ENCODE data around the gene CETN1.

DNA sequence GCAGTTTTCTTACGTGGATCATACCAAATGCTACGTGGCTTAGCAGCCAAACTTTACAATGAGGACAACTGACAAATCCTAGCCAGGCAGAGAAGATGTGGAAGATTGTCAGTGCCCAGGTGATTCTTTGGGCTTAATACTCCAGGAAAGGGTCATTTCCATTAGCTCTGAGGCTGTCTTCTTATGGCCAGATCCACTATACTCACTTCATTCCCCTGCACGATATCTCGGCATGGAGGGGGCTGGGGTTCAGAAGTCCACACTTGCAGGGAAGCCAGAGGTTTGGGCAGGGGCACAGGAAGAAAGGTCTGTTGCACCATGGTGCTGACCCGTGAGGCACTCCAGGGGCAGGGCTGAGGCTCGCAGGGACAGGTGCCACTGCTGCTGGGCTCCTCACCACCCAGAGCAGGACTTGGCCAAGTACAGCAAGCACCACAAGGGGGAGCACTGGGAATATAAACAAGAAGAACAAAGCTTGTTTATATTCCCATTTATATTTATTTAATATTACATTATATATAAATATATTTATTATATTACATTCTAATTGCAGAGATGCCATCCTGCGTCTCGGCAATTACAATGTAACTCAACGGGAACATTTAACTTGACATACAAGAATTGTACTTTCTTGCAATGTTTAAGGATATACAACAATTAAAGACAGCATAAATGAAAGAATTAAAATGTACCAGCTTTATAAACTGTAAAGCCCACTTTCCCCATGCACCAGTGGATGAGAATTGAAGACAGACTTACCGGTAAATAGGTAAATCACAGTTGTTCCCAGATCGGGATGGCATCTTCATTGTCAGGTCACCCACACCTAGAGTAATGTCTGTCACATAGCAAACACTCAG, 43.8 kb downstream of the CETN1 start:
- TF ChIP-seq, protein P1, sequence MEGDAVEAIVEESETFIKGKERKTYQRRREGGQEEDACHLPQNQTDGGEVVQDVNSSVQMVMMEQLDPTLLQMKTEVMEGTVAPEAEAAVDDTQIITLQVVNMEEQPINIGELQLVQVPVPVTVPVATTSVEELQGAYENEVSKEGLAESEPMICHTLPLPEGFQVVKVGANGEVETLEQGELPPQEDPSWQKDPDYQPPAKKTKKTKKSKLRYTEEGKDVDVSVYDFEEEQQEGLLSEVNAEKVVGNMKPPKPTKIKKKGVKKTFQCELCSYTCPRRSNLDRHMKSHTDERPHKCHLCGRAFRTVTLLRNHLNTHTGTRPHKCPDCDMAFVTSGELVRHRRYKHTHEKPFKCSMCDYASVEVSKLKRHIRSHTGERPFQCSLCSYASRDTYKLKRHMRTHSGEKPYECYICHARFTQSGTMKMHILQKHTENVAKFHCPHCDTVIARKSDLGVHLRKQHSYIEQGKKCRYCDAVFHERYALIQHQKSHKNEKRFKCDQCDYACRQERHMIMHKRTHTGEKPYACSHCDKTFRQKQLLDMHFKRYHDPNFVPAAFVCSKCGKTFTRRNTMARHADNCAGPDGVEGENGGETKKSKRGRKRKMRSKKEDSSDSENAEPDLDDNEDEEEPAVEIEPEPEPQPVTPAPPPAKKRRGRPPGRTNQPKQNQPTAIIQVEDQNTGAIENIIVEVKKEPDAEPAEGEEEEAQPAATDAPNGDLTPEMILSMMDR (IDR thresholded peaks at IDR 0.05), result peak; percentile 70
- no peak for TF ChIP-seq EZH2 (IDR thresholded peaks at IDR 0.05; ENCODE audit: borderline replicate concordance, insufficient read depth, low read depth, low read length, poor library complexity, severe bottlenecking)
